Islet of Langerhans (tissue), 1 donor: ENCODE measurements around the gene MAP4K4.

ENCODE experiments used
- FAIRE-seq: peaks from one replicate; lab custom pipeline; 2011; peaks lifted over from hg19 to GRCh38; lab: Jason Lieb, UNC

The MAP4K4 gene

GRCh38 chr2:101816598-101816997 lies 119.1 kb downstream of the MAP4K4 start:
- no peak for FAIRE-seq

- FAIRE-seq, result no peak
Observed at GRCh38 chr2:101817481-101817880, 120.0 kb downstream of the MAP4K4 start.

- FAIRE-seq, result no peak
Observed at GRCh38 chr2:101818531-101819451, 121.3 kb downstream of the MAP4K4 start.

- no peak for FAIRE-seq
Observed at GRCh38 chr2:101820519-101820918, 123.0 kb downstream of the MAP4K4 start.

- no peak for FAIRE-seq
Observed at GRCh38 chr2:101821059-101821805, 123.7 kb downstream of the MAP4K4 start.

DNA sequence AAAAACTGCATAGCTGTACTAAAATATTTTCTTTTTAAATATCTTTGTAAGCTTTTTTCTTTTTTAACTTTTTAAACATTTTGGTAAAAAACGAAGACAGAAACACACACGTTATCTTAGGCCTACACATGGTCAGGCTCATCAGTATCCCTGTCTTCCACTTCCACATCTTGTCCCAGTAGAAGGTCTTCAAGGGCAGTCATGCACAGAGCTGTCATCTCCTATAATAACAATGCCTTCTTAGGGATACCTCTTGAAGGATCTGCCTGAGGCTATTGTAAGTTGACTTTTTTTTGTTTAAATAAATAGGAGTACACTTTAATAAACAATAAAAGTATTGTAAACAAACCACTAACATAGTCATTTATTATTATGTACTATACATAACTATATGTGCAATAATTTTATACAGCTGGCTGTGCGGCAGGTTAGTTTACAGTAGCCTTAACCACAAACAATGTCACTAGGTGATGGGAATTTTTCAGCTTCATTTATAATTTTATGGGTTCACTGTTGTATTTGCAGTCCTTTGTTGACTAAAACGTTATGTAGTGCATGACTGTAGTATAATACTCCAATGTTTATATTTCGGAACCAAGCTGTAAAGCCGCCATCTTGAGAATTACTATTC lies 124.4 kb downstream of the MAP4K4 start:
- FAIRE-seq, result no peak

DNA sequence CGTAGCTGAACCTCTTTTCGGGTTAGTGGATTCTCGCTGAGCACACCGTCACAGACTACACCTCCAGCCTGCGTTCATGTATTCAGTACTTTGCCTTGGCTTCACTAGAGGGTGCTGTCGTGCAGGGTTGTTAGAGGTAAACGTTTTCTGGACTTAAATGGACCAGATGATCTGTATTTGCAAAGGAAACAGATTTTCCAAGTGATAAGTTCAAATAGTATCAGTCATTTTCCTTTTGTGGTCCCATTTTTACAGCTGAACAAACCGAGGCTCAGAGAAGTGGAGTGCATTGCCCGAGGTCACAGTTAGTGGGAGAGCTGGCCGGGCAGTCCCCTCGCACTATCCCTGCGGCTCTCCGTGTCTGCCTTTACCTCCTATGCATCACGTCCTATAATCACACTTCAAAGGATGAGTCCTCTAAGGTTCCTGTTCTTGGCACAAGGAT lies 125.9 kb downstream of the MAP4K4 start:
- FAIRE-seq, result peak; percentile 77

GRCh38 chr2:101823859-101824258 lies 126.4 kb downstream of the MAP4K4 start:
- no peak for FAIRE-seq

DNA sequence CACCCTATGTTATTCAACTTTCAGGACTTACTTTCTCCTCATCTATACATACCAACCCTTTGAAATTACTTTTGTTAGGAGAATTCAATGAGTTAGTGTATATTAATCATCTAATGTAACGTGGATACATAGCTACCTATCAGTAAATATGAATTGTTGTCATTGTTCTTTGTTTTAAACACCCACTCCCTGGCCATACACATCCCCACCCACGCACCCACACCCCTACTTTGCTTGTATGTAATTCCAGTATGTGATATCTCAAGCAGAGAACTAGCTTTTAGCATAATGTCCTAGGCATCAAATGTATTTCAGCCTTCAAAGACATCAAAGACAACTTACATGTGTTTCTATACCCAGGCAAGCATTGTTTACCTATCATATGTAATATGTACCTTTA lies 129.2 kb downstream of the MAP4K4 start:
- FAIRE-seq, result no peak

GRCh38 chr2:101827246-101827645 lies 129.7 kb downstream of the MAP4K4 start:
- FAIRE-seq, result no peak

DNA sequence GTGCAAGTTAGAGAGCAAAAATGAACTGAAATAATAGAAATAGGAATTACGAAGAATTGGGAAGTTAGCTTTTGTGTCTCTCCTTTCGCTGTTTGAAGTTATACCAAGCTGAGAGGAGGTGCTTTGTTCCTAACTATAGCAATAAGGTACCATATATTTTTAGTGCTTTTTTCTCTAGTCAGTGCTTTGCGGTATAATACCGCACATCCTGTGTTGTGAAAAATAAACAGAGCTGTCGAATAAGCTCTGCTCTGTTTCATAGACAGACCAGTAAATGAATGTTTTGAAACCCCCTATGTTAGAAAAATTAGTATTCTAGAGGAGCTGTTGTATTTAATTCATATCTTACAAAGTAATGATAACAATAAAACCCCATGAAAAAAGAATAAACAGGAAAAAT lies 130.8 kb downstream of the MAP4K4 start:
- FAIRE-seq, result no peak

DNA sequence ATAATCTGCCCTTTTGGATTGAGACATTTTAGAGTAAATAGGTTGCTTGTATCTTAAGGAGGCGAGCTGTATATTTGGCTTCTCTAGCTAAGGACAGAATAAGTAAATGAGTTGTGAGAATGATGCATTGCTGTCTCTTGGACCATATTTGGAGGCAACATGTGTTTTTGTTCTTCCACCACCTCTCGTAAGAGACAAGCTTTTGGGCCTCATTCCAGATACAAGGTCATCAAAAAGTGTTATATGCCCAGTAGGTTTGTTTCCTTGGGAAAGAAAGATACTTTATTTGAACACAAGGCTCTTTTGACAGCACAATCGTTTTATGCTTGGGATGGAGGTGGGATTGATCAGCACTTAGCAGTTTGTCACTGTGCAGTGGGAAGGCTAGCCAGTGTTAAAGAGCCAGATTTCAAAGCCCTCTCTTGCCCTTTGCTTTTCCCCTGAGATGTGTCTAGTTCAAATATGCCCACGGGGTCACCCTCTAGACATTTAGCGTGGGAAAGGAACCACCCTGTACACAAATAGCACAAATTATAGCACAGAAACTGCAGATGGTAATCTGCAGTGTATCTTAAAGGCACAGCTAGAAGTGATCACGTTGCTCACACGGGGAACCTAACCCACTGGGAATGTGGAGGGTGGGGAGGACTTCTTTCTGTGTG lies 131.3 kb downstream of the MAP4K4 start:
- no peak for FAIRE-seq

- no peak for FAIRE-seq
Observed at GRCh38 chr2:101829429-101829828, 131.9 kb downstream of the MAP4K4 start.

GRCh38 chr2:101830146-101830545 lies 132.6 kb downstream of the MAP4K4 start:
- FAIRE-seq, result no peak

DNA sequence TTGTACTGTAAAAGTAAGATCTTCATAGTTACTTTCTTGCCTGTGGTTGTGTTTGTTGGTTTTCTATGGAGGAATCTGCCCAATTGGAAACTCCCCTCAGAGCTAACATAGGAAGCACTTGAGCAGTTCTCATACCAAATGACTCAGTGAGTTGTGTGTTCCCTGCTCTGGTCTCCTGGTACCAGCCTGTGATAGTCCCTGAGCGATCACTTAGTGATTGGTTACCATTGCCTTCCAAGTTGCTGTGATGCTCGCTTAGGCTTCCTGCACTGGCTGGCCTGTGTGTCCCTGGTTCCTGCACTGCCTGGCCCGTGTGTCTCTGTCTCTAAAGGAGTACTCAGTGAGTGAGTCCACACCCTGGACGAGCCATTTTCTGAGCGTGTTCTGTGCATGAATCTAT lies 133.0 kb downstream of the MAP4K4 start:
- no peak for FAIRE-seq

GRCh38 chr2:101831351-101831865 lies 133.9 kb downstream of the MAP4K4 start:
- no peak for FAIRE-seq

- peak; percentile 93 for FAIRE-seq
Observed at GRCh38 chr2:101832114-101832513, 134.6 kb downstream of the MAP4K4 start.

DNA sequence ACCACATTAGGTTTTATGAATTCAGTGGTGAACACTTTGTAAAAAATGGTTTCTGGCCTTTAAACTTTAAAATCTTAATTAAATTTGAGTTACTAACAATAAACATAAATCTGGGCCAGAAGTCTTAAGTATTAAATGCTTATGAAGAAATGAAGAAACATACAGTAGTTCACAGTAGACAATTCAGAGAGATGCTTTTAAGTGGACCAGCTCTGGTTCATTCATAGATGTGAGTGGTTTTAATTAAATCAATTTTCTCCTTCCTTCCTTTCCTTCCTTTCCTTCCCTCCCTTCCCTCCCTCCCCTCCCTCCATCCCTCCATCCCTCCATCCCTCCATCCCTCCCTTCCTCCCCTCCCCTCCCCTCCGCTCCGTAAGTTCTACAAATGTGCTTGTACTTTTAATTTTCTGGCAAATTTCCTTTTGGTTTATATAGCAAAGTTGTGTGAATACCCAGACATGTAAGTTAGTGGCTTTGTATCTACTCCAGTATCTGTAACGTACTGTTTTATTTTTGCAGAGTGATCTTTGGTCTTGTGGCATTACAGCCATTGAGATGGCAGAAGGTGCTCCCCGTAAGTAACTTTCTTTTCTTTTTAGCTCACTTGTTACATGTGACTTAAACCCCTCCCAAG lies 136.5 kb downstream of the MAP4K4 start:
- no peak for FAIRE-seq

DNA sequence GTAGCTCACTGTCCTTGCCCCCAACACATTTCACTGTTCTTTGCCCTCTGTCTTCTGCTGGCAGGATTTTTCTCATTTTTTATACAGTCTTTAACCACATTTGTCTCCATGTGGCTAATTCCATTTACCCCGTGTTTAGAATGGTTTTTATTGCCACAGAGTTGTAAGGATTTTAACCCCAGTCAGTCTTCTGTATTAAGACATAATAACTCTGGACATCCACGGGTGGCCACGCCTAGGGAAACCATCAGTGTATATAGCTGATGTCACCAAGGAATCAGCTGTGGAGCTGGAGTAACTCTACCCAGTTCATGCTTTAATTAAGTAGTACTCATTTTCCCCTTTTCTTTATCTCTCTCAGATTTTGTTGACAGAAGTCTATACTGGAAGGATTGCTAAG lies 139.8 kb downstream of the MAP4K4 start:
- no peak for FAIRE-seq

DNA sequence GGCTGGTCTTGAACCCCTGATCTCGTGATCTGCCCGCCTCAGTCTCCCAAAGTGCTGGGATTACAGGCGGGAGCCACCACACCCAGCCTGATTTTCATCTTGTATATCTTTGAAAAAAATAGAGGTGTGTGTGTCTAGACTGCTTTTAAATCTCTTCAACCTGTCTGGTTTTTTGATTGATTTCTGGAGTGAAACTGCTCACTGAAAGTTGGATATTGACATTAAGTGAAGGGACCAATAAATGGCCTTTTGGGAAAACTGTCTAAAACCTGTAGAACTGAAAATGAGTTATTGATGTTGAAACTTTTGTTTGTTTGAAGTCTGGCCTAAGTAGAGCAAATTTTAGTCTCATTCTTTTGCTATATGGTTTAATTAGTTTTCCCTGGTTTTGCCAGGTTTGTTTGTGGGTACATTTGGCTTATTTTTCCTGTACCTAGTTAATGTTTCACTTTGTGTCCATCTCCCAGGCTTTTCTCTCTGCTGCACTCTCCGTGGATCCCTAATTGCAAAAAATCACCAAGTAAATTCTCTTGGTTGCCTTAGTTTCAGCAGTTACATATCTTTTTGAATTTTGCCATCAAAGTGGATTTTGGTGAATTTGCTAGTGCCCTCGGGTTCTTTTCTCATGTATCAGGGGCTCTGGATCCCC lies 144.3 kb downstream of the MAP4K4 start:
- FAIRE-seq, result no peak

GRCh38 chr2:101842471-101842870 lies 145.0 kb downstream of the MAP4K4 start:
- FAIRE-seq, result no peak
